HG02970 (cell line): ENCODE measurements around the gene MCTP1.

Experiments
- ATAC-seq: cut with Tn5 transposase; IDR thresholded peaks from one replicate; pipeline ENCODE4 v1.9.1; 2021; ENCODE audit warnings: mild to moderate bottlenecking, moderate library complexity, moderate number of reproducible peaks; ENCODE audit not compliant: unreplicated experiment, low FRiP score

Gene MCTP1

GRCh38 chr5:94901191-94901979, 383.5 kb downstream of the MCTP1 start:
- ATAC-seq: no peak

GRCh38 chr5:94900006-94900505, 384.8 kb downstream of the MCTP1 start:
- no peak for ATAC-seq

- ATAC-seq: no peak
Observed at GRCh38 chr5:94893412-94894135, 391.3 kb downstream of the MCTP1 start.

GRCh38 chr5:94891972-94892371, 392.9 kb downstream of the MCTP1 start:
- ATAC-seq: no peak

GRCh38 chr5:94891565-94891964, 393.3 kb downstream of the MCTP1 start:
- no peak for ATAC-seq

- ATAC-seq: no peak
Observed at GRCh38 chr5:94890907-94891306, 394.0 kb downstream of the MCTP1 start.

- ATAC-seq: no peak
Observed at GRCh38 chr5:94888674-94889073, 396.2 kb downstream of the MCTP1 start.

- ATAC-seq: no peak
Observed at GRCh38 chr5:94885931-94886330, 399.0 kb downstream of the MCTP1 start.

GRCh38 chr5:94884311-94884710, 400.6 kb downstream of the MCTP1 start:
- ATAC-seq: no peak

GRCh38 chr5:94872526-94872925, 412.4 kb downstream of the MCTP1 start:
- no peak for ATAC-seq

- ATAC-seq: no peak
Observed at GRCh38 chr5:94870511-94871183, 414.2 kb downstream of the MCTP1 start.

- ATAC-seq: no peak
Observed at GRCh38 chr5:94869921-94870320, 415.0 kb downstream of the MCTP1 start.

- ATAC-seq: no peak
Observed at GRCh38 chr5:94863951-94864350, 420.9 kb downstream of the MCTP1 start.

GRCh38 chr5:94857111-94857510, 427.8 kb downstream of the MCTP1 start:
- no peak for ATAC-seq

GRCh38 chr5:94856257-94856800, 428.6 kb downstream of the MCTP1 start:
- no peak for ATAC-seq

- no peak for ATAC-seq
Observed at GRCh38 chr5:94855543-94855942, 429.4 kb downstream of the MCTP1 start.

GRCh38 chr5:94853120-94853519, 431.8 kb downstream of the MCTP1 start:
- ATAC-seq: no peak

- ATAC-seq: no peak
Observed at GRCh38 chr5:94850960-94851359, 433.9 kb downstream of the MCTP1 start.

- ATAC-seq: peak; percentile 87
Observed at GRCh38 chr5:94849821-94850736, 434.8 kb downstream of the MCTP1 start.

GRCh38 chr5:94849324-94849723, 435.6 kb downstream of the MCTP1 start:
- no peak for ATAC-seq
